ENCODE measurements around the gene PRKAR2B.

The PRKAR2B gene

GRCh38 chr7:107164092-107164491 is 119.6 kb downstream of the PRKAR2B start:
- no peak for TF ChIP-seq CTCF (IDR thresholded peaks at IDR 0.05; ENCODE audit: control insufficient read depth, extremely low read depth, insufficient read depth)
- no peak overlapping the region for H3K4me3 ChIP-seq (ENCODE audit: low read depth, low read length)
- no peak for DNase-seq (ENCODE audit: low read depth)

GRCh38 chr7:107165341-107165740 is 120.8 kb downstream of the PRKAR2B start:
- TF ChIP-seq CTCF (IDR thresholded peaks at IDR 0.05; ENCODE audit: control insufficient read depth, extremely low read depth, insufficient read depth): no peak
- no peak overlapping the region for H3K4me3 ChIP-seq (ENCODE audit: low read depth, low read length)
- no peak for DNase-seq (ENCODE audit: low read depth)

GRCh38 chr7:107166736-107167426 is 122.4 kb downstream of the PRKAR2B start:
- H3K4me3 ChIP-seq (ENCODE audit: low read depth, low read length): peak overlapping the region; percentile 58
- no peak for DNase-seq (ENCODE audit: low read depth)

DNA sequence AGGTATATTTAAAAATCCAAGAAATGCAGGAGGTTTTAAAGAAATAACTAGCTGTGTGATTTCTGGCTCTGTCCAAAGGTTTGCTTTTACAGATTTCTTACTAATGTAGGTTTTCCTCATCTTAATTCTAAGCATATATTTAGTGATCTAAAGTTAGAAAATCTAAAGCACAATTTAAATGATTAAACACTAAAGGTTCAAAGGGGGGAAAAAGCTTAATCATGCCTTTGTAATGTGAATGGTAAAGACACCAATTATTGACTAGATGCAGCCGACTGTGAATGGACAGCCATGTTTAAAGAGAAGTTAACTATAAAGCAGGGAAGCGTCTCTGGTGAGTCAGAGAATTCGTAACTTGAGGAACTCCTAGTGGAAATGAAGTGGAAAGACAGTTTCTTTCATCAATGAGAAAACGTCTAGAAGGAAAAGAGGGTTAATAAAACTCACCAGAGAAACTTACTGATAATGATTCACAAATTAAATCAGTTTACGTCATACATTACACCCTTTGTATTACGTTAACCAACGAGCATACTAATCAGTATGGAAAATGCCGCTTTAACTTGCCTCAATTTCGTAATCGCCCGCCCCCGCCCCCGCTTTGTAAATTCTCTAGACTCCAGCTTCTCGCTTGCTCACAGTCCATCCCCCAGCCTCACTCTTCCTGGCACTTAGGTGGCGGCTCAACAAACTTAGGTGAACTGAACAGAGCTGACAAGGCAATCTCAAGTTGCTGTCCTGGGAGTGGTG is 123.2 kb downstream of the PRKAR2B start:
- peak; percentile 38; the same call in 1 of the 2 replicates for TF ChIP-seq CTCF (IDR thresholded peaks at IDR 0.05; ENCODE audit: control insufficient read depth, extremely low read depth, insufficient read depth)
- H3K4me3 ChIP-seq (ENCODE audit: low read depth, low read length): peak overlapping the region; percentile 58
- DNase-seq (ENCODE audit: low read depth): no peak

More at GRCh38 chr7:107166736-107167426, 122.4 kb downstream of the PRKAR2B start:
- TF ChIP-seq CTCF (IDR thresholded peaks at IDR 0.05; ENCODE audit: control insufficient read depth, extremely low read depth, insufficient read depth): no peak

GRCh38 chr7:107168233-107169119 is 124.0 kb downstream of the PRKAR2B start, which contains the start of gene HBP1:
Gene HBP1, plus strand, starts transcription at chr7:107169003. Its CDS starts 10,891 bp downstream, at chr7:107179894.
- no peak for TF ChIP-seq CTCF (IDR thresholded peaks at IDR 0.05; ENCODE audit: control insufficient read depth, extremely low read depth, insufficient read depth)
- DNase-seq (ENCODE audit: low read depth): peak; percentile 100
- peak within 1 kb of the TSS; percentile 86 for H3K4me3 ChIP-seq (ENCODE audit: low read depth, low read length)

All from LNCaP clone FGC (cell line).